HepG2 (cell line): ENCODE measurements around the gene CERS6. TPM values are rescaled to one million over a fixed set of nuclear protein-coding genes. Genes with fewer than 3 reads are reported as not detected.

Experiments used
- DDIT3 ChIP-seq: sonication (generic); formaldehyde crosslinking; IDR thresholded peaks from 2 replicates; pipeline ENCODE4 v1.4.0; 2020; ENCODE audit warnings: mild to moderate bottlenecking, missing genetic modification reagents
- JUND ChIP-seq: sonication (generic); formaldehyde crosslinking; IDR thresholded peaks from 2 replicates; pipeline ENCODE4 v1.8.0; 2022; ENCODE audit warnings: mild to moderate bottlenecking, missing genetic modification reagents
- POLR2A ChIP-seq, 2 experiments: IDR thresholded peaks; 2 replicates each; pipeline ENCODE4 v1.6.1; 2011; ENCODE audit warnings: low read depth in 2 of 2, low read length in 2 of 2, mild to moderate bottlenecking in 1 of 2, moderate library complexity in 1 of 2; ENCODE audit not compliant: insufficient read depth in 1 of 2
- RBFOX2 ChIP-seq: fragments of 200-400 bp; formaldehyde crosslinking; IDR thresholded peaks from 2 replicates; pipeline ENCODE4 v1.6.1; 2017; ENCODE audit warnings: low read depth, mild to moderate bottlenecking, low read length
- SMAD3 ChIP-seq: sonication (generic); formaldehyde crosslinking; IDR thresholded peaks from 2 replicates; pipeline ENCODE4 v1.4.0; 2020; ENCODE audit warnings: missing genetic modification reagents
- SNAI1 ChIP-seq: sonication (generic); formaldehyde crosslinking; IDR thresholded peaks from 2 replicates; pipeline ENCODE4 v1.5.0; 2020; ENCODE audit warnings: mild to moderate bottlenecking, missing genetic modification reagents, borderline replicate concordance
- TAF1 ChIP-seq: sonication (generic); formaldehyde crosslinking; IDR thresholded peaks from 2 replicates; pipeline ENCODE4 v1.4.0; 2020; ENCODE audit warnings: missing genetic modification reagents
- TFDP1 ChIP-seq: IDR thresholded peaks from 2 replicates; pipeline ENCODE4 v1.6.1; 2016; ENCODE audit warnings: missing compliant biosample characterization, missing genetic modification reagents, borderline replicate concordance
- THAP8 ChIP-seq: sonication (generic); formaldehyde crosslinking; IDR thresholded peaks from 2 replicates; pipeline ENCODE4 v1.5.1; 2020; ENCODE audit warnings: missing genetic modification reagents, mild to moderate bottlenecking, borderline replicate concordance
- THYN1 ChIP-seq: sonication (generic); formaldehyde crosslinking; IDR thresholded peaks from 2 replicates; pipeline ENCODE4 v1.8.1; 2023; ENCODE audit warnings: low read depth, mild to moderate bottlenecking, moderate library complexity, missing genetic modification reagents, borderline replicate concordance
- TOPORS ChIP-seq: sonication (generic); formaldehyde crosslinking; IDR thresholded peaks from 2 replicates; pipeline ENCODE4 v1.8.0; 2023; ENCODE audit warnings: mild to moderate bottlenecking, missing genetic modification reagents
- ZBTB46 ChIP-seq: sonication (generic); formaldehyde crosslinking; IDR thresholded peaks from 2 replicates; pipeline ENCODE4 v1.4.0; 2020; ENCODE audit warnings: mild to moderate bottlenecking, missing genetic modification reagents, borderline replicate concordance
- ZBTB7A ChIP-seq: sonication (generic); formaldehyde crosslinking; IDR thresholded peaks from 2 replicates; pipeline ENCODE4 v1.8.0; 2022; ENCODE audit warnings: mild to moderate bottlenecking, missing genetic modification reagents
- ZFP82 ChIP-seq: sonication (generic); formaldehyde crosslinking; IDR thresholded peaks from 2 replicates; pipeline ENCODE4 v1.5.1; 2020; ENCODE audit warnings: mild to moderate bottlenecking, missing genetic modification reagents, borderline replicate concordance
- ZNF12 ChIP-seq: sonication (generic); formaldehyde crosslinking; IDR thresholded peaks from 2 replicates; pipeline ENCODE4 v1.5.0; 2020; ENCODE audit warnings: missing genetic modification reagents
- ZNF292 ChIP-seq: sonication (generic); formaldehyde crosslinking; IDR thresholded peaks from 2 replicates; pipeline ENCODE4 v1.8.1; 2022; ENCODE audit warnings: mild to moderate bottlenecking, low read depth, missing genetic modification reagents, borderline replicate concordance
- ZNF432 ChIP-seq: sonication (generic); formaldehyde crosslinking; IDR thresholded peaks from 2 replicates; pipeline ENCODE4 v1.5.0; 2020; ENCODE audit warnings: missing genetic modification reagents, mild to moderate bottlenecking, borderline replicate concordance
- ZNF468 ChIP-seq: sonication (generic); formaldehyde crosslinking; IDR thresholded peaks from 2 replicates; pipeline ENCODE4 v1.8.0; 2022; ENCODE audit warnings: mild to moderate bottlenecking, moderate library complexity, missing genetic modification reagents
- ZNF687 ChIP-seq: sonication (generic); formaldehyde crosslinking; IDR thresholded peaks from 2 replicates; pipeline ENCODE4 v1.5.1; 2020; ENCODE audit warnings: mild to moderate bottlenecking, missing genetic modification reagents, moderate library complexity
- ZNF782 ChIP-seq: sonication (generic); formaldehyde crosslinking; IDR thresholded peaks from 2 replicates; pipeline ENCODE4 v1.4.0; 2020; ENCODE audit warnings: missing genetic modification reagents, mild to moderate bottlenecking, borderline replicate concordance
- polyA plus RNA-seq, 8 experiments: library from polyadenylated mRNA; depleted of rRNA in 3 of 8; stranded (reverse) in 7 of 8; unstranded in 1 of 8; fragments of >200 nt; fragmentation: Illumina TruSeq in 4 of 8; extraction: Trizol in 4 of 8; gene quantifications; 2 replicates each; pipeline versions ENCODE4 v1.2.1 to v1.2.3, GENCODE V29; 2011 to 2016; ENCODE audit warnings: low read depth in 4 of 8, missing spikeins in 1 of 8, mixed read lengths in 1 of 8; ENCODE audit not compliant: insufficient read depth in 1 of 8
- total RNA-seq, 5 experiments: library from RNA; depleted of rRNA; stranded (reverse); fragments of >200 nt; fragmentation: Illumina TruSeq; extraction: Trizol; gene quantifications; 2 replicates each; pipeline ENCODE4 v1.2.3, GENCODE V29; 2016; ENCODE audit warnings: low read depth in 1 of 5

The CERS6 gene
- total and polyA plus RNA-seq, 2 of the 13 experiments (the other 11 are each of a cell fraction or from before 2014, with no cell fraction given), result 10.1 to 20.3 TPM

- peak; percentile 23; the same call in 1 of the 2 replicates for TF ChIP-seq JUND (CRISPR knock-in tag)
- 0 out of 2 replicates have a peak, but pooled peaks have one; percentile 28 for TF ChIP-seq SNAI1
- no peak for TF ChIP-seq ZNF432 (CRISPR knock-in tag)
- peak; percentile 40; the same call in 1 of the 2 replicates for TF ChIP-seq TAF1 (CRISPR knock-in tag)
- TF ChIP-seq ZNF782, result peak; percentile 75; the same call in 1 of the 2 replicates
- TF ChIP-seq TFDP1 (CRISPR knock-in tag), result peak; percentile 57; the same call in 1 of the 2 replicates
- TF ChIP-seq THYN1 (CRISPR knock-in tag), result no peak
- peak; percentile 68; the same call in 1 of the 2 replicates for TF ChIP-seq THAP8 (CRISPR knock-in tag)
- TF ChIP-seq ZFP82 (CRISPR knock-in tag), result no peak
- no peak for TF ChIP-seq ZNF12 (CRISPR knock-in tag)
- TF ChIP-seq RBFOX2, result peak; percentile 59
- TF ChIP-seq ZNF468 (CRISPR knock-in tag), result peak; percentile 15; the same call in 1 of the 2 replicates
- no peak for TF ChIP-seq DDIT3 (CRISPR knock-in tag)
- 0 out of 2 replicates have a peak, but pooled peaks have one; percentile 31 for TF ChIP-seq SMAD3 (CRISPR knock-in tag)
- peak; percentile 77 for TF ChIP-seq ZNF687 (CRISPR knock-in tag)
- TF ChIP-seq POLR2A (IDR thresholded peaks at IDR 0.05; ENCODE audit: insufficient read depth in 1 of 2, low read depth in 2 of 2, low read length in 2 of 2), result 0 out of 4 replicates have a peak, but pooled peaks of 1 of the 2 experiments have one; percentile 11
- TF ChIP-seq ZBTB46 (CRISPR knock-in tag), result no peak
- TF ChIP-seq TOPORS (CRISPR knock-in tag), result no peak; the same call in 1 of the 2 replicates
- TF ChIP-seq ZBTB7A, result peak; percentile 91
- TF ChIP-seq ZNF292 (CRISPR knock-in tag), result peak; percentile 72
Measured at GRCh38 chr2:168456521-168457189, 583 bp downstream of the CERS6 start (continued).
